PC-3 (cell line): Measurements from ENCODE around the gene LRP5. TPM values are rescaled to one million over a fixed set of nuclear protein-coding genes. Genes with fewer than 3 reads are reported as not detected.

ENCODE experiments used
- ATAC-seq: fragments of 200-7000 bp; cut with Tn5 transposase; 2 replicates; pipeline ENCODE4 v1.9.1; 2020; ENCODE audit warnings: mild to moderate bottlenecking, moderate library complexity
- BruUV-seq: library from RNA; stranded (reverse); fragments of 400-500 nt; replicated peaks from 2 replicates; lab custom pipeline; 2021; lab: Mats Ljungman, UMichigan
- CTCF ChIA-PET: fragments of 300-600 bp; sonication (Branson Sonifier 250); formaldehyde crosslinking; loops from one replicate; lab custom pipeline; 2022; ENCODE audit warnings: antibody characterized with exemption; lab: Charles Lee
- POLR2A ChIA-PET: fragments of 300-600 bp; sonication (Branson Sonifier 250); formaldehyde crosslinking; loops from one replicate; lab custom pipeline; 2022; ENCODE audit warnings: antibody characterized with exemption; ENCODE audit not compliant: unreplicated experiment; lab: Charles Lee
- DNase-seq: peaks from one replicate; pipeline ENCODE4 v3.0.0-alpha.2; 2015
- H2AFZ ChIP-seq: fragments of 300-600 bp; sonication (generic); 2 replicates; pipeline ENCODE4 v1.6.0; 2016; ENCODE audit warnings: antibody characterized with exemption, low read length
- H3F3A ChIP-seq: fragments of 300-600 bp; sonication (generic); one replicate; pipeline ENCODE4 v1.6.0; 2017; ENCODE audit warnings: antibody characterized with exemption, low read length, control low read depth, mild to moderate bottlenecking; ENCODE audit not compliant: unreplicated experiment
- H3K27ac ChIP-seq: fragments of 300-600 bp; sonication (generic); 2 replicates; pipeline ENCODE4 v1.5.1; 2016; ENCODE audit warnings: mild to moderate bottlenecking, low read length
- H3K27me3 ChIP-seq: fragments of 300-600 bp; sonication (generic); 2 replicates; pipeline ENCODE4 v1.6.1; 2016; ENCODE audit warnings: low read length, mixed read lengths
- H3K36me3 ChIP-seq: fragments of 300-600 bp; sonication (generic); 2 replicates; pipeline ENCODE4 v1.6.1; 2016; ENCODE audit warnings: low read depth, mixed run types, low read length, mixed read lengths
- H3K4me1 ChIP-seq: fragments of 300-600 bp; sonication (generic); 2 replicates; pipeline ENCODE4 v1.5.1; 2016; ENCODE audit warnings: low read length; ENCODE audit not compliant: insufficient read depth
- H3K4me2 ChIP-seq: fragments of 300-600 bp; sonication (generic); 2 replicates; pipeline ENCODE4 v1.6.0; 2016; ENCODE audit warnings: low read length
- H3K4me3 ChIP-seq: fragments of 300-600 bp; sonication (generic); 2 replicates; pipeline ENCODE4 v1.5.1; 2016; ENCODE audit warnings: mild to moderate bottlenecking, low read length, mixed read lengths
- H3K79me2 ChIP-seq: fragments of 300-600 bp; sonication (generic); 2 replicates; pipeline ENCODE4 v1.6.1; 2017; ENCODE audit warnings: low read length, mixed read lengths
- H3K9ac ChIP-seq: fragments of 300-600 bp; sonication (generic); 2 replicates; pipeline ENCODE4 v1.6.0; 2016; ENCODE audit warnings: mild to moderate bottlenecking, low read length
- H3K9me2 ChIP-seq: fragments of 300-600 bp; sonication (generic); replicated peaks from 2 replicates; pipeline ENCODE4 v1.6.1; 2016; ENCODE audit warnings: mixed run types, low read length, mixed read lengths
- H3K9me3 ChIP-seq: fragments of 300-600 bp; sonication (generic); 2 replicates; pipeline ENCODE4 v1.6.1; 2016; ENCODE audit warnings: low read length, mixed read lengths
- H4K20me1 ChIP-seq: fragments of 300-600 bp; sonication (generic); 2 replicates; pipeline ENCODE4 v1.6.1; 2016; ENCODE audit warnings: low read length, mixed read lengths
- EZH2 ChIP-seq: fragments of 300-600 bp; sonication (generic); IDR thresholded peaks from one replicate; pipeline ENCODE4 v1.6.1; 2017; ENCODE audit warnings: antibody characterized with exemption, mild to moderate bottlenecking, low read length; ENCODE audit not compliant: unreplicated experiment
- EZH2phosphoT487 ChIP-seq: fragments of 300-600 bp; sonication (generic); IDR thresholded peaks from 2 replicates; pipeline ENCODE4 v1.6.1; 2018; ENCODE audit warnings: mild to moderate bottlenecking, antibody characterized with exemption, low read length, borderline replicate concordance
- intact Hi-C: fragments of 100-400 bp; cut with micrococcal nuclease; formaldehyde crosslinking; loops from 2 replicates; pipeline ENCODE4 v1.9.0; 2023
- total RNA-seq: library from RNA; depleted of rRNA; stranded (reverse); fragments of >200 nt; gene quantifications from 2 replicates; pipeline ENCODE4 v1.2.3, GENCODE V29; 2014
- TF ChIP-seq, protein P1 (sequence below): fragments of 300-600 bp; sonication (generic); conservative IDR thresholded peaks from 2 replicates; pipeline ENCODE4 v1.5.1; 2017; ENCODE audit warnings: antibody characterized with exemption, low read depth, mild to moderate bottlenecking, low read length

LRP5 gene
- total RNA-seq, 1 experiment from 2014 or later: 64.3 TPM

DNA sequence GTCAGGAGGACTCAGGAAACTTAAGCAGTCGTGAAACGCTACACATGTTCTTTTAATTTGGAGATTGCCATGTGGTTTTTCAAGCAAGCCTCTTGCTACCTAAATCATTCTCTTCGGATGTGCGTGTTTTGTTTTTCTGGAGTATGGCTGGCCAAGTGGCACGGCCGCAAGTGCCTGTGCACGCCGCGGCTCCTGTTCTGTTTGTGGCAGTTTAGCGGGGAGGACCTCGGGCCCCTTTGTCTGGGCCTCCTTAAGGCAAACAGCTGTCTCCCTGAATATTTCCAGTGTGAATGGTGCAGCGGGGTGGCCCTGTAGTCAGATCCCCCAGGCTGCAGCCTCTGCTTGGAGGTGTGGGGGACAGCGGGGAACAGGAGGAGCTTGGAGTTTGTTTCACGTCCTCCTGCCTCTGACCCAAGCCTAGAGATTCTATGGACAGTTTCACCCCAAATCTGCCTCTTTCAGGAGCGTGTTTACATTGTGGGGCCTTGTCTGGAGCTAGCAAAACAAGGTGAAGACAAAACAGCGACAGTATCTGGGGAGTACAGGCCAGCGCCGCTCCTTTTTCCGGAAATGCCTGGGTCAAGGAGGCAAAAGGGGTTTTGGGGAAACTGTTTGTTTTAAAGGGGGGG lies 1.3 kb downstream of the LRP5 start:
- TF ChIP-seq EZH2phosphoT487 (no peak), EZH2 (no peak)
- TF ChIP-seq, protein P1, sequence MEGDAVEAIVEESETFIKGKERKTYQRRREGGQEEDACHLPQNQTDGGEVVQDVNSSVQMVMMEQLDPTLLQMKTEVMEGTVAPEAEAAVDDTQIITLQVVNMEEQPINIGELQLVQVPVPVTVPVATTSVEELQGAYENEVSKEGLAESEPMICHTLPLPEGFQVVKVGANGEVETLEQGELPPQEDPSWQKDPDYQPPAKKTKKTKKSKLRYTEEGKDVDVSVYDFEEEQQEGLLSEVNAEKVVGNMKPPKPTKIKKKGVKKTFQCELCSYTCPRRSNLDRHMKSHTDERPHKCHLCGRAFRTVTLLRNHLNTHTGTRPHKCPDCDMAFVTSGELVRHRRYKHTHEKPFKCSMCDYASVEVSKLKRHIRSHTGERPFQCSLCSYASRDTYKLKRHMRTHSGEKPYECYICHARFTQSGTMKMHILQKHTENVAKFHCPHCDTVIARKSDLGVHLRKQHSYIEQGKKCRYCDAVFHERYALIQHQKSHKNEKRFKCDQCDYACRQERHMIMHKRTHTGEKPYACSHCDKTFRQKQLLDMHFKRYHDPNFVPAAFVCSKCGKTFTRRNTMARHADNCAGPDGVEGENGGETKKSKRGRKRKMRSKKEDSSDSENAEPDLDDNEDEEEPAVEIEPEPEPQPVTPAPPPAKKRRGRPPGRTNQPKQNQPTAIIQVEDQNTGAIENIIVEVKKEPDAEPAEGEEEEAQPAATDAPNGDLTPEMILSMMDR: no peak
- Histone ChIP-seq H3K79me2 (peaks cover 57% of the 10 kb centered on the region), H3K9me2 (no peaks in the 10 kb centered on the region), H3K27me3 (no peaks in the 10 kb centered on the region), H3F3A (peaks cover 9% of the 10 kb centered on the region), H3K9ac (peak overlapping the region; percentile 93), H3K4me2 (peak overlapping the region; percentile 99), H3K4me1 (peaks cover 35% of the 10 kb centered on the region), H3K36me3 (no peaks in the 10 kb centered on the region), H3K4me3 (peak overlapping the region; percentile 91), H2AFZ (peak overlapping the region; percentile 36), H4K20me1 (peaks cover 17% of the 10 kb centered on the region; the same call in 1 of the 2 replicates), H3K9me3 (no peaks in the 10 kb centered on the region), H3K27ac (peak overlapping the region; percentile 91)
- ChIA-PET CTCF (interaction anchor here (0.5 kb wide), 1 partner anchor 104 kb away, joined by 3 read pairs; no protein-coding TSS in a partner anchor), POLR2A (no interaction called here)
- intact Hi-C loops: loop anchor here (1.0 kb wide), 1 partner anchor 67 kb away; no protein-coding TSS in a partner anchor
- ATAC-seq (no peak), DNase-seq (peak; percentile 33)
- TSS peak; percentile 63 for BruUV-seq

DNA sequence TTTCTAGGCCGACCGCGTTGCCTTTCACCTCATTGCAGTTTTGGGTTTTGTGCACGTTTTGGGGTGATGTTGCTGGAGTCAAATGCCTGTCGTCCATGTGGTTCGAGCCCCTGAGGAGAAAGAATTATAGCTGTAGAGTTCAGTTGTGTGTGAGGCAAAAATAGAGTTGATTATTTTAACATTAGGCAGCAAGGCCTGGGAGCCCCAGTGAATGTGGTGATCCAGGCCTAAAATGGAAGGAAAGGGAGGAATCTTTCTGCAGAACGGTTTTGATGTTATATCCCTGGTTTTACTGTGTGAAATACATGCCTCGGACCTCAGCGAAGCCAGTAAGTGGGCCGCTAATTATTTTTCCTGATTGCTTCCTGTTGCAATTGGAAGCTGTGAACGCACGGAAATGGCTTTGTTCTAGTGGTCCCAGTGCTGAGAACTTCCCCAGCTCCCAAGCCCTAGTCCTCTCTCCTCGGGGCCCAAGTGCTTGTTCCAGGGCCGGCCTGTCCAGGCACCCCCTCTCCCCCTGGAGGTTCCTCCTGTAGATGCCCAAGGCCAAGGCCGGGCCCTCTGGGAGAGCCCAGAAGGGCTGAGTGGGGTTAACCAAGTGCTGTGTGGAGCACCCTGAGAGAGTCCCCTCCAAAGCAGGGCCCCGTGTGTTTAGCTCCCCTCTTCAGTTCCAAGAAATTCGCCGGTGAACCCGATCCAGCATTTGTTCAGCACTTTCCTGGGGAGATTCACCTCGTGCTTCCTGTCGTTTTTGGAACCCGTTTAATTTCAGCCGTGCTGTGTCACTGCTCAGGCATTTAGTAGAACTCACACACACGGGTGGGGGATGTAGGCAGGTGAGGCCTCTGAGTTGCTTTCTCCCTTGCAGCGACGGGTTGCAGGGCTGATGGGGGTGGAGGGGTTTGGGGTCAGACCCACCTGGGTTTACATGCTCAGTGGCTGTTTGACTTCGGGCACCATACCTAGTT lies 2.1 kb downstream of the LRP5 start:
- Histone ChIP-seq H3K27ac (peak overlapping the region; percentile 91), H2AFZ (peak overlapping the region; percentile 36), H3K4me2 (peak overlapping the region; percentile 99), H3K27me3 (no peaks in the 10 kb centered on the region), H4K20me1 (peaks cover 19% of the 10 kb centered on the region; the same call in 1 of the 2 replicates), H3K4me1 (peaks cover 35% of the 10 kb centered on the region), H3K9ac (peak overlapping the region; percentile 93), H3F3A (peaks cover 9% of the 10 kb centered on the region), H3K9me2 (no peaks in the 10 kb centered on the region), H3K9me3 (no peaks in the 10 kb centered on the region), H3K4me3 (peak overlapping the region; percentile 91), H3K79me2 (peaks cover 65% of the 10 kb centered on the region), H3K36me3 (no peaks in the 10 kb centered on the region)
- ChIA-PET CTCF (interaction anchor here (0.5 to 0.7 kb wide), 2 partner anchors 57 to 105 kb away, joined by 3 read pairs; no protein-coding TSS in a partner anchor), POLR2A (interaction anchor here (0.6 kb wide), 1 partner anchor 44 kb away, joined by 3 read pairs; no protein-coding TSS in a partner anchor)
- TF ChIP-seq, protein P1: 0 out of 2 replicates have a peak, but pooled peaks have one; percentile 12
- TF ChIP-seq EZH2phosphoT487: no peak
- intact Hi-C loops: loop anchor here (1.0 kb wide), 2 partner anchors 40 to 66 kb away; no protein-coding TSS in a partner anchor
- DNase-seq (peak; percentile 93), ATAC-seq (peak; percentile 64)
- BruUV-seq: TSS peak; percentile 84
